RWPE1 (cell line): Measurements from ENCODE around the gene THUMPD1.

Source experiments
- CTCF ChIA-PET: fragments of 350-600 bp; sonication (Branson Sonifier 250); formaldehyde crosslinking; extraction: SDS; loops from one replicate; lab custom pipeline; 2021; lab: Yijun Ruan, JAX
- POLR2A ChIA-PET: fragments of 400-600 bp; formaldehyde crosslinking; extraction: SDS; loops from one replicate; lab custom pipeline; 2020; ENCODE audit warnings: antibody characterized with exemption; ENCODE audit not compliant: low non-redundant PET; lab: Yijun Ruan, JAX
- DNase-seq: peaks from one replicate; pipeline ENCODE4 v3.0.0; 2012; ENCODE audit warnings: low spot score
- H3K27ac ChIP-seq: fragments of 450-650 bp; 2 replicates; pipeline ENCODE4 v1.5.1; 2017
- TF ChIP-seq, protein P1 (sequence below): fragments of 450-650 bp; conservative IDR thresholded peaks from 2 replicates; pipeline ENCODE4 v1.5.1; 2017; ENCODE audit warnings: low read depth, mild to moderate bottlenecking

THUMPD1 gene

DNA sequence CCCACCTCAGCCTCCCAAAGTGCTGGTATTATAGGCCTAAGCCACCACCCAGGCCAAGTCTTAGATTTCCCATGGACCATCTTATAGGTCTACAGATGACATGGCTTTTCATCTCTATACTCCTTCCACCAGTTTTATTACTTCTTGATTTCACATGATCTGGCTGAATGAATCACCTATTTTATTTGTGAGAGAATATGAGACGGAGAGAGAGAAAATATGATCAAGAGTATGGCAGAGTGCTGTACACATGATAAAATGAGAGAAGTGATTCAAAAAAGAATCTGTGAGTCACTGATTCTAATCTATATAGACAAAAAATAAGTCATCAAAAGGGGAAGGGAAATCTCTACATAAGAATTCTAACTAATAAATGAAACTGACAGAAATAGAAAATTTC, 57.8 kb downstream of the THUMPD1 start:
- CTCF ChIA-PET: no interaction called here
- TF ChIP-seq, protein P1, sequence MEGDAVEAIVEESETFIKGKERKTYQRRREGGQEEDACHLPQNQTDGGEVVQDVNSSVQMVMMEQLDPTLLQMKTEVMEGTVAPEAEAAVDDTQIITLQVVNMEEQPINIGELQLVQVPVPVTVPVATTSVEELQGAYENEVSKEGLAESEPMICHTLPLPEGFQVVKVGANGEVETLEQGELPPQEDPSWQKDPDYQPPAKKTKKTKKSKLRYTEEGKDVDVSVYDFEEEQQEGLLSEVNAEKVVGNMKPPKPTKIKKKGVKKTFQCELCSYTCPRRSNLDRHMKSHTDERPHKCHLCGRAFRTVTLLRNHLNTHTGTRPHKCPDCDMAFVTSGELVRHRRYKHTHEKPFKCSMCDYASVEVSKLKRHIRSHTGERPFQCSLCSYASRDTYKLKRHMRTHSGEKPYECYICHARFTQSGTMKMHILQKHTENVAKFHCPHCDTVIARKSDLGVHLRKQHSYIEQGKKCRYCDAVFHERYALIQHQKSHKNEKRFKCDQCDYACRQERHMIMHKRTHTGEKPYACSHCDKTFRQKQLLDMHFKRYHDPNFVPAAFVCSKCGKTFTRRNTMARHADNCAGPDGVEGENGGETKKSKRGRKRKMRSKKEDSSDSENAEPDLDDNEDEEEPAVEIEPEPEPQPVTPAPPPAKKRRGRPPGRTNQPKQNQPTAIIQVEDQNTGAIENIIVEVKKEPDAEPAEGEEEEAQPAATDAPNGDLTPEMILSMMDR: no peak
- DNase-seq: no peak
- POLR2A ChIA-PET: no interaction called here
- H3K27ac ChIP-seq: no peak overlapping the region
